Colonic mucosa (tissue), 4 donors: ENCODE results near the gene SMIM29. TPM values are rescaled to one million over a fixed set of nuclear protein-coding genes. Genes with fewer than 3 reads are reported as not detected.

ENCODE experiments used
- DNase-seq: peaks from one replicate; pipeline ENCODE4 v3.0.0-alpha.2; 2020
- H3K27ac ChIP-seq: fragments of 200-600 bp; one replicate; pipeline ENCODE4 v1.8.0; 2021
- H3K27me3 ChIP-seq: fragments of 200-600 bp; one replicate; pipeline ENCODE4 v1.8.0; 2021
- H3K36me3 ChIP-seq: fragments of 200-600 bp; one replicate; pipeline ENCODE4 v1.8.0; 2021
- H3K4me1 ChIP-seq: fragments of 200-600 bp; one replicate; pipeline ENCODE4 v1.8.0; 2021; ENCODE audit warnings: mild to moderate bottlenecking
- H3K4me3 ChIP-seq: fragments of 200-600 bp; one replicate; pipeline ENCODE4 v1.8.0; 2021
- H3K9ac ChIP-seq, 2 donors: one replicate each; pipeline ENCODE4 v1.7.0; 2013; ENCODE audit warnings: control low read depth in 2 of 2, low read depth in 2 of 2, low read length in 2 of 2
- H3K9me3 ChIP-seq: fragments of 200-600 bp; one replicate; pipeline ENCODE4 v1.8.0; 2021
- CTCF ChIP-seq: fragments of 200-600 bp; IDR thresholded peaks from one replicate; pipeline ENCODE4 v1.8.0; 2022; ENCODE audit warnings: antibody characterized with exemption, mild to moderate bottlenecking
- intact Hi-C: fragments of 100-400 bp; cut with DNase I; formaldehyde crosslinking; loops from one replicate; pipeline ENCODE4 v1.14.1; 2022
- total RNA-seq, 2 donors: library from RNA; stranded (reverse); fragmentation: NEBNext Ultra II Directional in 1 of 2; extraction: Animal tissue kit (Norgen Biotek cat#: 25700) in 1 of 2; gene quantifications; one replicate each; pipeline ENCODE4 v1.2.1, GENCODE V29; 2021
- donor health status: healthy.
- donor health status: DM: no; HTN: no; CAD: no.
- donor health status: DM: no; HTN: no; CAD: no.

Gene SMIM29
- total RNA-seq, 2 donors from 2014 or later: 8.6 to 12.8 TPM

- TF ChIP-seq CTCF: no peak
- no peak overlapping the region for H3K27ac ChIP-seq
- no peak for DNase-seq
- no peaks in the 10 kb centered on the region for H3K27me3 ChIP-seq
- H3K4me3 ChIP-seq: no peak overlapping the region
- no peaks in the 10 kb centered on the region for H3K4me1 ChIP-seq
- no peaks in the 10 kb centered on the region for H3K9me3 ChIP-seq
- intact Hi-C loops: no loop called here
- H3K9ac ChIP-seq: no peak overlapping the region
- no peaks in the 10 kb centered on the region for H3K36me3 ChIP-seq
These were observed 36.8 kb upstream of the SMIM29 start for GRCh38 chr6:34285448-34286164.

GRCh38 chr6:34284563-34285447 lies 36.0 kb upstream of the SMIM29 start:
- Histone ChIP-seq H3K4me3 (no peak overlapping the region), H3K9ac (no peak overlapping the region), H3K27me3 (no peaks in the 10 kb centered on the region), H3K27ac (no peak overlapping the region), H3K9me3 (no peaks in the 10 kb centered on the region), H3K36me3 (no peaks in the 10 kb centered on the region), H3K4me1 (no peaks in the 10 kb centered on the region)
- TF ChIP-seq CTCF: no peak
- DNase-seq: peak; percentile 26
- intact Hi-C loops: no loop called here

GRCh38 chr6:34281702-34282334 lies 33.0 kb upstream of the SMIM29 start:
- intact Hi-C loops: no loop called here
- no peaks in the 10 kb centered on the region for H3K9me3 ChIP-seq
- H3K36me3 ChIP-seq: no peaks in the 10 kb centered on the region
- H3K4me3 ChIP-seq: no peak overlapping the region
- no peak overlapping the region for H3K9ac ChIP-seq
- H3K27me3 ChIP-seq: no peaks in the 10 kb centered on the region
- no peak for TF ChIP-seq CTCF
- no peak overlapping the region for H3K27ac ChIP-seq
- no peak for DNase-seq
- H3K4me1 ChIP-seq: no peaks in the 10 kb centered on the region

GRCh38 chr6:34280216-34280615 lies 31.4 kb upstream of the SMIM29 start:
- Histone ChIP-seq H3K36me3 (no peaks in the 10 kb centered on the region), H3K9ac (no peak overlapping the region), H3K4me1 (no peaks in the 10 kb centered on the region), H3K27ac (no peak overlapping the region), H3K9me3 (no peaks in the 10 kb centered on the region), H3K27me3 (no peaks in the 10 kb centered on the region), H3K4me3 (no peak overlapping the region)
- no peak for TF ChIP-seq CTCF
- intact Hi-C loops: no loop called here
- no peak for DNase-seq

GRCh38 chr6:34278833-34279232 lies 30.0 kb upstream of the SMIM29 start:
- no peak overlapping the region for H3K27ac ChIP-seq
- no peaks in the 10 kb centered on the region for H3K4me1 ChIP-seq
- no peak for TF ChIP-seq CTCF
- intact Hi-C loops: no loop called here
- H3K9ac ChIP-seq: no peak overlapping the region
- no peaks in the 10 kb centered on the region for H3K27me3 ChIP-seq
- H3K9me3 ChIP-seq: no peaks in the 10 kb centered on the region
- no peak for DNase-seq
- no peaks in the 10 kb centered on the region for H3K36me3 ChIP-seq
- H3K4me3 ChIP-seq: no peak overlapping the region
